GM12891 (cell line): ENCODE data around the gene CDH4.

Experiments used
- PAX5 ChIP-seq: IDR thresholded peaks from 2 replicates; pipeline ENCODE4 v1.6.1; 2011; ENCODE audit warnings: low read length, moderate library complexity, mild to moderate bottlenecking; ENCODE audit not compliant: insufficient read depth, severe bottlenecking
- POLR2A ChIP-seq: IDR thresholded peaks from 2 replicates; pipeline ENCODE4 v1.6.1; 2011; ENCODE audit warnings: low read depth, low read length, control low read depth
- POLR2AphosphoS5 ChIP-seq: IDR thresholded peaks from 2 replicates; pipeline ENCODE4 v1.6.1; 2011; ENCODE audit warnings: low read depth, low read length, control low read depth
- SPI1 ChIP-seq: IDR thresholded peaks from 2 replicates; pipeline ENCODE4 v1.6.1; 2011; ENCODE audit warnings: low read depth, low read length, control low read depth
- TAF1 ChIP-seq: IDR thresholded peaks from 2 replicates; pipeline ENCODE4 v1.6.1; 2011; ENCODE audit warnings: low read depth, low read length, control low read depth

- TF ChIP-seq TAF1 (no peak), POLR2A (no peak), SPI1 (no peak), POLR2AphosphoS5 (no peak), PAX5 (no peak)
Measured at GRCh38 chr20:61684583-61685235, 432.6 kb downstream of the CDH4 start.
